CD14-positive monocyte (primary cell): Measurements from ENCODE around the gene RBMS1. TPM values are rescaled to one million over a fixed set of nuclear protein-coding genes. Genes with fewer than 3 reads are reported as not detected.
A peak's percentile ranks its signal among the peaks of the same experiment; 100 is the strongest.

Experiments
- DNase-seq, 3 donors: peaks; one replicate each; pipeline ENCODE4 v3.0.0-alpha.2; 2011 to 2022
- H2AFZ ChIP-seq: 2 replicates; pipeline ENCODE4 v1.6.0; 2012; ENCODE audit warnings: mild to moderate bottlenecking, low read depth, low read length, inconsistent platforms; ENCODE audit not compliant: insufficient read depth, poor library complexity, severe bottlenecking
- H3K27ac ChIP-seq, 2 donors: 1 replicate in 1 of 2; 2 replicates in 1 of 2; pipeline ENCODE4 v1.5.1; 2012 to 2013; ENCODE audit warnings: low read length in 2 of 2, control low read depth in 1 of 2, inconsistent platforms in 1 of 2, low read depth in 1 of 2, mild to moderate bottlenecking in 1 of 2
- H3K27me3 ChIP-seq, 2 donors: one replicate each; pipeline versions ENCODE4 v1.6.0 to v1.6.1; 2011 to 2013; ENCODE audit warnings: low read length in 2 of 2; ENCODE audit not compliant: control insufficient read depth in 2 of 2, insufficient read depth in 2 of 2
- H3K36me3 ChIP-seq, 2 donors: replicated peaks in 1 of 2; 1 replicate in 1 of 2; 2 replicates in 1 of 2; pipeline versions ENCODE4 v1.5.1 to v1.6.1; 2012 to 2013; ENCODE audit warnings: low read length in 2 of 2, control low read depth in 1 of 2, inconsistent platforms in 1 of 2, mild to moderate bottlenecking in 1 of 2; ENCODE audit not compliant: insufficient read depth in 2 of 2, control insufficient read depth in 1 of 2
- H3K4me1 ChIP-seq, 2 donors: 1 replicate in 1 of 2; 2 replicates in 1 of 2; pipeline versions ENCODE4 v1.5.1 to v1.6.1; 2012 to 2013; ENCODE audit warnings: low read length in 2 of 2, control low read depth in 1 of 2, inconsistent platforms in 1 of 2, mild to moderate bottlenecking in 1 of 2, moderate library complexity in 1 of 2; ENCODE audit not compliant: insufficient read depth in 2 of 2, control insufficient read depth in 1 of 2
- H3K4me2 ChIP-seq: replicated peaks from 2 replicates; pipeline ENCODE3; 2012; ENCODE audit warnings: low read length, moderate library complexity, mild to moderate bottlenecking; ENCODE audit not compliant: poor library complexity, severe bottlenecking; ENCODE audit errors: extremely low read depth
- H3K4me3 ChIP-seq, 3 experiments: fragments of 200-600 bp in 1 of 3; sonication (generic) in 1 of 3; replicated peaks in 1 of 3; 1 replicate in 2 of 3; 2 replicates in 1 of 3; pipeline ENCODE4 v1.5.1; 2011 to 2013; ENCODE audit warnings: low read length in 3 of 3, mild to moderate bottlenecking in 3 of 3, control low read depth in 2 of 3, low read depth in 2 of 3, inconsistent platforms in 1 of 3, moderate library complexity in 1 of 3
- H3K79me2 ChIP-seq: 2 replicates; pipeline ENCODE4 v1.6.0; 2012; ENCODE audit warnings: mild to moderate bottlenecking, control low read depth, inconsistent platforms, low read length, moderate library complexity; ENCODE audit not compliant: insufficient read depth
- H3K9ac ChIP-seq: 2 replicates; pipeline ENCODE4 v1.6.0; 2017; ENCODE audit warnings: low read length, mild to moderate bottlenecking; ENCODE audit not compliant: insufficient read depth, poor library complexity, severe bottlenecking
- H3K9me3 ChIP-seq, 2 donors: replicated peaks in 1 of 2; 1 replicate in 1 of 2; 2 replicates in 1 of 2; pipeline versions ENCODE4 v1.5.1 to v1.6.1; 2012 to 2013; ENCODE audit warnings: low read length in 2 of 2, control low read depth in 1 of 2; ENCODE audit not compliant: control insufficient read depth in 1 of 2, insufficient read depth in 1 of 2
- H4K20me1 ChIP-seq: 2 replicates; pipeline ENCODE4 v1.6.0; 2012; ENCODE audit warnings: mild to moderate bottlenecking, low read length, control low read depth, moderate library complexity; ENCODE audit not compliant: insufficient read depth
- H3K27ac Mint-ChIP-seq, 7 donors: one replicate each; pipeline ENCODE4 v1.8.0; 2020; ENCODE audit warnings: mild to moderate bottlenecking in 7 of 7, mixed read lengths in 7 of 7, moderate library complexity in 6 of 7, inconsistent platforms in 2 of 7
- H3K27me3 Mint-ChIP-seq, 3 donors: one replicate each; pipeline ENCODE4 v1.8.0; 2021 to 2022; ENCODE audit warnings: low read depth in 3 of 3, mild to moderate bottlenecking in 3 of 3, mixed read lengths in 3 of 3, moderate library complexity in 3 of 3, inconsistent platforms in 1 of 3
- H3K36me3 Mint-ChIP-seq, 2 donors: one replicate each; pipeline ENCODE4 v1.8.0; 2020; ENCODE audit warnings: mixed read lengths in 2 of 2, inconsistent platforms in 1 of 2, mild to moderate bottlenecking in 1 of 2
- H3K4me1 Mint-ChIP-seq: one replicate; pipeline ENCODE4 v1.8.0; 2020; ENCODE audit warnings: mild to moderate bottlenecking, mixed read lengths
- H3K4me3 Mint-ChIP-seq, 2 donors: one replicate each; pipeline ENCODE4 v1.8.0; 2020; ENCODE audit warnings: mild to moderate bottlenecking in 2 of 2, mixed read lengths in 2 of 2, moderate library complexity in 1 of 2
- H3K9me3 Mint-ChIP-seq, 7 donors: one replicate each; pipeline ENCODE4 v1.8.0; 2020 to 2022; ENCODE audit warnings: mixed read lengths in 7 of 7, mild to moderate bottlenecking in 6 of 7, moderate library complexity in 6 of 7, inconsistent platforms in 2 of 7
- WGBS: methylation state at CpG from one replicate; pipeline ENCODE4 v1.1.5; 2013; ENCODE audit warnings: missing lambda C conversion rate; ENCODE audit not compliant: insufficient coverage; 5-methylcytosine and 5-hydroxymethylcytosine counted together
- intact Hi-C, 2 donors: fragments of 100-400 bp; cut with micrococcal nuclease; formaldehyde crosslinking; loops; one replicate each; pipeline versions ENCODE4 v1.15.0 to v1.15.1; 2023
- polyA plus RNA-seq, 3 donors: library from polyadenylated mRNA; depleted of rRNA in 1 of 3; unstranded in 2 of 3; stranded (reverse) in 1 of 3; fragments of 300-500 nt in 2 of 3; fragments of >200 nt in 1 of 3; fragmentation: Illumina TruSeq in 2 of 3; gene quantifications; 1 replicate in 2 of 3; 2 replicates in 1 of 3; pipeline ENCODE4 v1.2.3, GENCODE V29; 2012 to 2021
- TF ChIP-seq, protein P1 (sequence below): fragments of 200-600 bp; IDR thresholded peaks from one replicate; pipeline ENCODE4 v1.8.0; 2022; ENCODE audit warnings: antibody characterized with exemption, mild to moderate bottlenecking

The RBMS1 gene
- polyA plus RNA-seq, 3 donors, result 88.2 to 91.2 (median 89.4) TPM

DNA sequence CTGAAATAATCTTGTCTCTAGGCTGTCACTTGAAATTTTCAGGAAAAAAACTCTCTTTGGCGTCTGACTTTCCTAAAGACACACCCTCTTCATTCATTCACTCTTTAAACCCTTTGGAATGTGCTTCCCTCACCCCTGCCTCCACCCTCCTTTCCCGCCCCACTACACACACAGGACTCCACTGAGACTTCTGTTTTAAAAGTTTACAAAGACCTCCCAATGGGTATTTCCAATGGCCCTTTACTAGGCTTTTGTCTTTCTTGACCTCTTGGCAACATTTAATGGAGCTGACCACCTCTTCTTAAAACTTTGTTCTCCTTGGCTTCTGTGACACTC is 96.1 kb downstream of the RBMS1 start:
- DNase-seq, result no peak
- Histone ChIP-seq H3K36me3 (peaks cover 0 to 9% of the 10 kb centered on the region in 2 donors), H2AFZ (no peak overlapping the region), H4K20me1 (peaks cover 100% of the 10 kb centered on the region), H3K9ac (no peak overlapping the region), H3K27me3 (no peaks in the 10 kb centered on the region), H3K79me2 (peaks cover 100% of the 10 kb centered on the region), H3K4me3 (no peak overlapping the region), H3K9me3 (no peaks in the 10 kb centered on the region), H3K4me2 (no peak overlapping the region), H3K27ac (peak overlapping the region in 1 of 2 donors; percentile 26), H3K4me1 (peaks cover 27 to 48% of the 10 kb centered on the region in 2 donors)
- H3K4me1 Mint-ChIP-seq, result peaks cover 46% of the 10 kb centered on the region
- peaks cover 0 to 1% (median 0%) of the 10 kb centered on the region in 3 donors for H3K27me3 Mint-ChIP-seq
- peaks cover 6 to 10% of the 10 kb centered on the region in 2 donors for H3K36me3 Mint-ChIP-seq
- TF ChIP-seq, protein P1, sequence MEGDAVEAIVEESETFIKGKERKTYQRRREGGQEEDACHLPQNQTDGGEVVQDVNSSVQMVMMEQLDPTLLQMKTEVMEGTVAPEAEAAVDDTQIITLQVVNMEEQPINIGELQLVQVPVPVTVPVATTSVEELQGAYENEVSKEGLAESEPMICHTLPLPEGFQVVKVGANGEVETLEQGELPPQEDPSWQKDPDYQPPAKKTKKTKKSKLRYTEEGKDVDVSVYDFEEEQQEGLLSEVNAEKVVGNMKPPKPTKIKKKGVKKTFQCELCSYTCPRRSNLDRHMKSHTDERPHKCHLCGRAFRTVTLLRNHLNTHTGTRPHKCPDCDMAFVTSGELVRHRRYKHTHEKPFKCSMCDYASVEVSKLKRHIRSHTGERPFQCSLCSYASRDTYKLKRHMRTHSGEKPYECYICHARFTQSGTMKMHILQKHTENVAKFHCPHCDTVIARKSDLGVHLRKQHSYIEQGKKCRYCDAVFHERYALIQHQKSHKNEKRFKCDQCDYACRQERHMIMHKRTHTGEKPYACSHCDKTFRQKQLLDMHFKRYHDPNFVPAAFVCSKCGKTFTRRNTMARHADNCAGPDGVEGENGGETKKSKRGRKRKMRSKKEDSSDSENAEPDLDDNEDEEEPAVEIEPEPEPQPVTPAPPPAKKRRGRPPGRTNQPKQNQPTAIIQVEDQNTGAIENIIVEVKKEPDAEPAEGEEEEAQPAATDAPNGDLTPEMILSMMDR, result no peak
- WGBS, result 50% methylated on average over 2 of the region's 2 CpGs
- no peak overlapping the region for H3K27ac Mint-ChIP-seq
- intact Hi-C loops, result no loop called here
- H3K4me3 Mint-ChIP-seq, result no peak overlapping the region
- H3K9me3 Mint-ChIP-seq, result peaks cover 0 to 1% (median 0%) of the 10 kb centered on the region in 7 donors

DNA sequence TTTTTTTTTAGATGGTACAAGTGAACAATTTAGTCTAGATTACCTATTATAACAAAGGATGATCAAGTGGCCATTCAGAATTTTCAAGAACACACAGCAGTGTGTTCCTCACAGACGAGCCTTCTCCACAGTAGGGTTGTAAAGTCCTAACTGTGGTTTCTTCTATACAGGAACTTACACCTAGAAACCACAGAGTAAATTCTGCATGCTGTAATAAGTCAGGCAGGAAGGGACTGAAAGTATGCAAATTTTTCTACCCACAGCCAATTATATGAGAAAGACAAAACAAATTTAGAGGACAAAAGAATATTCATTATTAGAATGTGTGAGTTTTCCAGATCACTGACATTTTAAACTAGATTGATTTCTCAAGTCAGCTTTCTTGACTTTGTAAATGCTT is 99.5 kb downstream of the RBMS1 start:
- Histone ChIP-seq H3K4me2 (peak overlapping the region; percentile 22), H3K79me2 (peaks cover 100% of the 10 kb centered on the region)
- intact Hi-C loops, result no loop called here

More for the DNA sequence above, 99.5 kb downstream of the RBMS1 start:
- H3K4me3 Mint-ChIP-seq, result no peak overlapping the region
- H3K27me3 Mint-ChIP-seq, result no peaks in the 10 kb centered on the region
- H3K9me3 Mint-ChIP-seq, result peaks cover 0 to 2% (median 0%) of the 10 kb centered on the region in 7 donors
- Histone ChIP-seq H3K36me3 (no peaks in the 10 kb centered on the region), H2AFZ (no peak overlapping the region), H3K9me3 (no peaks in the 10 kb centered on the region), H4K20me1 (peaks cover 95% of the 10 kb centered on the region), H3K4me3 (peak overlapping the region in 1 of 3 experiments; percentile 6), H3K9ac (no peak overlapping the region), H3K4me1 (peaks cover 43 to 60% of the 10 kb centered on the region in 2 donors), H3K27me3 (no peaks in the 10 kb centered on the region), H3K27ac (peak overlapping the region in 1 of 2 donors; percentile 61)
- peak overlapping the region in 3 of 7 donors; percentile 35 to 74 (median 70) for H3K27ac Mint-ChIP-seq
- peaks cover 7 to 8% of the 10 kb centered on the region in 2 donors for H3K36me3 Mint-ChIP-seq
- DNase-seq, result peak in 1 of 3 donors; percentile 57
- TF ChIP-seq, protein P1, result no peak
- peaks cover 61% of the 10 kb centered on the region for H3K4me1 Mint-ChIP-seq
- WGBS, result no CpG with 5 or more reads among the region's 1 CpG
